Activated CD4-positive, alpha-beta T cell treated with anti-CD3 and anti-CD28 coated beads for 48 hours (primary cell): ENCODE data around the gene ADAT1.
A peak's percentile ranks its signal among the peaks of the same experiment; 100 is the strongest.
"Not testable (repeated sequence)": the region's sequence is repeated elsewhere in the genome, so short reads cannot be mapped to it uniquely, and the experiment has no call there.

Source experiments
- DNase-seq: peaks from one replicate; pipeline ENCODE4 v3.0.0-alpha.2; 2020

Gene ADAT1

GRCh38 chr16:75618780-75619179 is 4.3 kb downstream of the ADAT1 start:
- no peak for DNase-seq

- DNase-seq = no peak
These were observed 6.0 kb downstream of the ADAT1 start for GRCh38 chr16:75617121-75617520.

GRCh38 chr16:75616521-75617010 is 6.5 kb downstream of the ADAT1 start:
- no peak for DNase-seq

GRCh38 chr16:75615619-75616018 is 7.5 kb downstream of the ADAT1 start:
- no peak for DNase-seq

- no peak for DNase-seq
These were observed 8.8 kb downstream of the ADAT1 start for GRCh38 chr16:75614066-75614897.

GRCh38 chr16:75606507-75606906 is 16.6 kb downstream of the ADAT1 start:
- no peak for DNase-seq

- no peak for DNase-seq
These were observed 19.8 kb downstream of the ADAT1 start for GRCh38 chr16:75603241-75603640.

GRCh38 chr16:75599452-75600277 is 23.4 kb downstream of the ADAT1 start:
- DNase-seq = no peak

- peak; percentile 11 for DNase-seq
These were observed 29.0 kb downstream of the ADAT1 start for GRCh38 chr16:75593825-75594820.

GRCh38 chr16:75593308-75593707 is 29.8 kb downstream of the ADAT1 start:
- no peak for DNase-seq

- DNase-seq = not testable (repeated sequence)
These were observed 31.2 kb downstream of the ADAT1 start for GRCh38 chr16:75591927-75592326.

- no peak for DNase-seq
These were observed 31.9 kb downstream of the ADAT1 start for GRCh38 chr16:75590920-75591843.

GRCh38 chr16:75589306-75589705 is 33.8 kb downstream of the ADAT1 start:
- DNase-seq = no peak

- no peak for DNase-seq
These were observed 34.4 kb downstream of the ADAT1 start for GRCh38 chr16:75588716-75589115.

- no peak for DNase-seq
These were observed 39.0 kb downstream of the ADAT1 start for GRCh38 chr16:75584108-75584507.

GRCh38 chr16:75579281-75579834 is 43.7 kb downstream of the ADAT1 start:
- DNase-seq = no peak

- DNase-seq = no peak
These were observed 44.4 kb downstream of the ADAT1 start for GRCh38 chr16:75578725-75579124.

- DNase-seq = no peak
These were observed 44.9 kb downstream of the ADAT1 start for GRCh38 chr16:75578212-75578611.

- DNase-seq = no peak
These were observed 46.7 kb downstream of the ADAT1 start for GRCh38 chr16:75576384-75576811.

GRCh38 chr16:75575958-75576357 is 47.1 kb downstream of the ADAT1 start:
- no peak for DNase-seq

GRCh38 chr16:75573955-75574354 is 49.1 kb downstream of the ADAT1 start:
- DNase-seq = no peak
